Measurements from ENCODE around the gene SIL1. TPM values are rescaled to one million over a fixed set of nuclear protein-coding genes. Genes with fewer than 3 reads are reported as not detected.
A peak's percentile ranks its signal among the peaks of the same experiment; 100 is the strongest.

Gene SIL1
- total and polyA plus RNA-seq, 9 of the 15 experiments (the other 6 are each of a cell fraction or from before 2014, with no cell fraction given): 1.3 to 30.5 (median 18.1) TPM

GRCh38 chr5:139171779-139172404, 26.3 kb downstream of the SIL1 start:
- no peak overlapping the region for H3K27ac ChIP-seq (ENCODE audit: extremely low read depth, low read depth, low read length)
- intact Hi-C loops (cut with micrococcal nuclease) (no loop called here), in situ Hi-C loops (cut with MboI) (no loop called here)
- no peak overlapping the region for H2AFZ ChIP-seq (ENCODE audit: low read depth, low read length)
- ChIA-PET CTCF (ENCODE audit: low intra/inter-chr PET ratio) (no interaction called here), POLR2A (no interaction called here)
- H4K20me1 ChIP-seq (replicated peaks; ENCODE audit: control insufficient read depth, insufficient read depth, low read length): no peaks in the 10 kb centered on the region
- no peaks in the 10 kb centered on the region for H3K9me3 ChIP-seq (replicated peaks; ENCODE audit: control insufficient read depth, insufficient read depth, low read depth, low read length)
- no peak for FAIRE-seq
- ATAC-seq: no peak
- H3K4me3 ChIP-seq: no peak overlapping the region
- BruUV-seq (replicated peaks): no TSS peak
- no peaks in the 10 kb centered on the region for H3K27me3 ChIP-seq (ENCODE audit: control insufficient read depth in 2 of 2, insufficient read depth in 2 of 2, low read length in 2 of 2)
- H3K9ac ChIP-seq (ENCODE audit: insufficient read depth in 1 of 2, low read depth in 2 of 2, low read length in 2 of 2): no peak overlapping the region
- no peak for DNase-seq (ENCODE audit: extremely low read depth in 1 of 4, low spot score in 3 of 4)
- H3K4me1 ChIP-seq (replicated peaks in 1 of 2; ENCODE audit: control insufficient read depth in 2 of 2, insufficient read depth in 2 of 2, low read length in 2 of 2): no peaks in the 10 kb centered on the region
- H3K9me1 ChIP-seq (ENCODE audit: control insufficient read depth, insufficient read depth, low read length): no peaks in the 10 kb centered on the region
- 42% methylated on average over 1 of the region's 1 CpG for WGBS (ENCODE audit: insufficient coverage, low coverage, missing lambda C conversion rate)
- H3K79me2 ChIP-seq (ENCODE audit: control insufficient read depth, insufficient read depth, low read length): no peaks in the 10 kb centered on the region; the same call in 2 of the 3 replicates
- H3K36me3 ChIP-seq (ENCODE audit: control insufficient read depth, insufficient read depth, low read length): no peaks in the 10 kb centered on the region
- no peak overlapping the region for H3K4me2 ChIP-seq (ENCODE audit: insufficient read depth, low read length)
- no peak for TF ChIP-seq ZC3H8 (IDR thresholded peaks at IDR 0.05)
- no peak for TF ChIP-seq HSF4 (CRISPR knock-in tag; IDR thresholded peaks at IDR 0.05; ENCODE audit: borderline replicate concordance)
- TF ChIP-seq ESRRB (CRISPR knock-in tag; IDR thresholded peaks at IDR 0.05; ENCODE audit: borderline replicate concordance): no peak
- TF ChIP-seq GATAD2B (IDR thresholded peaks at IDR 0.05; ENCODE audit: borderline replicate concordance): no peak
- no peak for TF ChIP-seq ZNF778 (CRISPR knock-in tag; IDR thresholded peaks at IDR 0.05)
- TF ChIP-seq TEAD2 (tag; IDR thresholded peaks at IDR 0.05): no peak
- TF ChIP-seq HDAC6 (IDR thresholded peaks at IDR 0.05; ENCODE audit: low read depth, low read length): no peak
- TF ChIP-seq SMARCA4 (IDR thresholded peaks at IDR 0.05): no peak
- TF ChIP-seq ZFP91 (CRISPR knock-in tag; IDR thresholded peaks at IDR 0.05): no peak
- no peak for TF ChIP-seq TCF15 (CRISPR knock-in tag; IDR thresholded peaks at IDR 0.05)
- TF ChIP-seq ZNF280A (IDR thresholded peaks at IDR 0.05; ENCODE audit: low read depth, partially characterized antibody): peak; percentile 84
- no peak for TF ChIP-seq HOMEZ (CRISPR knock-in tag; IDR thresholded peaks at IDR 0.05)
- TF ChIP-seq TRIM28 (IDR thresholded peaks at IDR 0.05): peak; percentile 70; the same call in 1 of the 2 replicates
- TF ChIP-seq TRIM24 (IDR thresholded peaks at IDR 0.05): peak; percentile 20 to 46; a peak in 3 of 4 replicates
- peak; percentile 58; the same call in 1 of the 2 replicates for TF ChIP-seq ZNF280B (CRISPR knock-in tag; IDR thresholded peaks at IDR 0.05)
- peak in 1 of 2 experiments; percentile 63; a peak in 1 of 3 replicates for TF ChIP-seq CBX3 (IDR thresholded peaks at IDR 0.05; ENCODE audit: borderline replicate concordance in 1 of 2, low read length in 2 of 2)
- no peak for TF ChIP-seq NFIX (CRISPR knock-in tag; IDR thresholded peaks at IDR 0.05; ENCODE audit: low read depth)
